ENCODE measurements around the gene SP140. TPM values are rescaled to one million over a fixed set of nuclear protein-coding genes. Genes with fewer than 3 reads are reported as not detected.
"Not testable (repeated sequence)": the region's sequence is repeated elsewhere in the genome, so short reads cannot be mapped to it uniquely, and the experiment has no call there.

Gene SP140
- total and polyA plus RNA-seq, 10 donors = 51.3 to 110 (median 71.4) TPM

DNA sequence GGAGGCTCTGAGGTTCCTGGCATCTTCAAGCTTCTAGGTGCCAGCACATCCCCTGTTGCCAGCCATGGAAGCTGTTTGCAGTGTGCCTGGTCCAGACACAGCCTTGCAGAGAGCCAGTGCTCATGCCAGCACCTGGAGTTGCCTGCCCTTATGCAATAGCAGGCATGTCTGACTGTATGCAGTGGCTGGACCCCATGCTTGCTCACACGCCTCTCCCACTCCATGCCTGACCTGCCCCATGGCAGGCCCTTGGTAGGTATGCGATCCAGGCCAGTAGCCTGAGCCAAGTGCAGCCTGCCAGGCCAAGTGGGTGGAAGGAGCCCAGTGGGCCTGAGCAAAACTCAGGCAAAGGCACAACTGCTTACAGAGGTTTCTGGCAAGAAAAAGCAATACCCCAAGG is 81.9 kb downstream of the SP140 start:
- intact Hi-C loops (cut with DNase I; ENCODE audit: low total_unique reads) = no loop called here
- WGBS, 5 donors = 85 to 97% (median 95%) methylated on average over 2 of the region's 2 CpGs
- Histone ChIP-seq H3K9me3 (peaks cover 0 to 16% (median 9%) of the 10 kb centered on the region in 8 donors), H3K27ac (no peak overlapping the region), H3K4me3 (no peak overlapping the region), H3K4me1 (no peaks in the 10 kb centered on the region), H3K36me3 (peaks cover 0 to 62% (median 10%) of the 10 kb centered on the region in 6 donors), H3K27me3 (replicated peaks in 1 of 7) (no peaks in the 10 kb centered on the region)
- peak in 1 of 3 donors; percentile 12 for TF ChIP-seq POLR2AphosphoS5 (IDR thresholded peaks at IDR 0.05)
- no peak for TF ChIP-seq POLR2A (IDR thresholded peaks at IDR 0.05)
- DNase-seq = peak; percentile 63

GRCh38 chr2:230308402-230309000 is 83.0 kb downstream of the SP140 start:
- Histone ChIP-seq H3K27ac (no peak overlapping the region), H3K9me3 (peaks cover 0 to 10% (median 3%) of the 10 kb centered on the region in 8 donors), H3K36me3 (peaks cover 0 to 72% (median 13%) of the 10 kb centered on the region in 6 donors), H3K4me1 (no peaks in the 10 kb centered on the region), H3K27me3 (replicated peaks in 1 of 7) (no peaks in the 10 kb centered on the region), H3K4me3 (no peak overlapping the region)
- WGBS, 5 donors = 91 to 97% (median 93%) methylated on average over 12 of the region's 12 CpGs
- no peak for TF ChIP-seq POLR2A (IDR thresholded peaks at IDR 0.05)
- TF ChIP-seq, protein P1, sequence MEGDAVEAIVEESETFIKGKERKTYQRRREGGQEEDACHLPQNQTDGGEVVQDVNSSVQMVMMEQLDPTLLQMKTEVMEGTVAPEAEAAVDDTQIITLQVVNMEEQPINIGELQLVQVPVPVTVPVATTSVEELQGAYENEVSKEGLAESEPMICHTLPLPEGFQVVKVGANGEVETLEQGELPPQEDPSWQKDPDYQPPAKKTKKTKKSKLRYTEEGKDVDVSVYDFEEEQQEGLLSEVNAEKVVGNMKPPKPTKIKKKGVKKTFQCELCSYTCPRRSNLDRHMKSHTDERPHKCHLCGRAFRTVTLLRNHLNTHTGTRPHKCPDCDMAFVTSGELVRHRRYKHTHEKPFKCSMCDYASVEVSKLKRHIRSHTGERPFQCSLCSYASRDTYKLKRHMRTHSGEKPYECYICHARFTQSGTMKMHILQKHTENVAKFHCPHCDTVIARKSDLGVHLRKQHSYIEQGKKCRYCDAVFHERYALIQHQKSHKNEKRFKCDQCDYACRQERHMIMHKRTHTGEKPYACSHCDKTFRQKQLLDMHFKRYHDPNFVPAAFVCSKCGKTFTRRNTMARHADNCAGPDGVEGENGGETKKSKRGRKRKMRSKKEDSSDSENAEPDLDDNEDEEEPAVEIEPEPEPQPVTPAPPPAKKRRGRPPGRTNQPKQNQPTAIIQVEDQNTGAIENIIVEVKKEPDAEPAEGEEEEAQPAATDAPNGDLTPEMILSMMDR (IDR thresholded peaks at IDR 0.05 in 8 of 11, conservative IDR thresholded peaks at IDR 0.05 in 3 of 11) = no peak
- peak in 1 of 3 donors; percentile 25 for TF ChIP-seq POLR2AphosphoS5 (IDR thresholded peaks at IDR 0.05)
- intact Hi-C loops (cut with DNase I; ENCODE audit: low total_unique reads) = no loop called here
- no peak for DNase-seq

DNA sequence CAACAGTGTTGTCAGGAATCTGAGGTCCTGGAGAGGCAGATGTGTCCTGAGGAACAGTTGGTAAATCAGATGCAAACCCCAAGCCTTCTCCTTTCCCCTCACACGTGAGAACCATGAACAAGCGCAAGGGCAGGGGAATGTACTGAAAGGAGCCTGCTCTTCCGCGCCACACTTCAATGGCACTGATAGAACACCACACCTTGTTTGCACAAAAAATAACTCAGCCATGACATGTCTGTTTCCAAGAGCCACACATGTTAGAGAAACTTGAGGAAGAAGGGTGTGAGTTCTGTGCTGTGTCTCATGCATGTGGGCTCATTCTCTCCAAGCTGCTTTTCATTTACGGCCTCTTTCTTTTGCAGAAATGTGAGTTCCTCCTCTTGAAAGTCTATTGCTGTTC is 85.3 kb downstream of the SP140 start:
- H3K9me3 ChIP-seq; H3K27me3 ChIP-seq (replicated peaks in 1 of 7); H3K4me1 ChIP-seq; H3K27ac ChIP-seq; DNase-seq; intact Hi-C loops (cut with DNase I; ENCODE audit: low total_unique reads); H3K4me3 ChIP-seq: not testable (repeated sequence)
- WGBS, 5 donors = 90 to 100% (median 93%) methylated on average over 1 of the region's 5 CpGs
- peaks cover 0 to 77% (median 14%) of the 10 kb centered on the region in 6 donors for H3K36me3 ChIP-seq

GRCh38 chr2:230311634-230312033 is 86.1 kb downstream of the SP140 start:
- H3K4me1 ChIP-seq; H3K27me3 ChIP-seq (replicated peaks in 1 of 7); H3K9me3 ChIP-seq; H3K4me3 ChIP-seq; DNase-seq; H3K27ac ChIP-seq; intact Hi-C loops (cut with DNase I; ENCODE audit: low total_unique reads): not testable (repeated sequence)
- WGBS, 5 donors = 56 to 92% (median 89%) methylated on average over 1 of the region's 1 CpG
- peaks cover 0 to 69% (median 8%) of the 10 kb centered on the region in 6 donors for H3K36me3 ChIP-seq

GRCh38 chr2:230312638-230313037 is 87.1 kb downstream of the SP140 start:
- Histone ChIP-seq H3K4me1 (peaks cover 0 to 9% (median 4%) of the 10 kb centered on the region in 6 donors), H3K36me3 (peaks cover 0 to 59% (median 7%) of the 10 kb centered on the region in 6 donors), H3K27ac (no peak overlapping the region), H3K9me3 (no peaks in the 10 kb centered on the region), H3K4me3 (no peak overlapping the region), H3K27me3 (replicated peaks in 1 of 7) (no peaks in the 10 kb centered on the region)
- no peak for DNase-seq
- intact Hi-C loops (cut with DNase I; ENCODE audit: low total_unique reads) = no loop called here
- TF ChIP-seq POLR2A (IDR thresholded peaks at IDR 0.05) (no peak), POLR2AphosphoS5 (IDR thresholded peaks at IDR 0.05) (no peak)
- TF ChIP-seq, protein P1 (IDR thresholded peaks at IDR 0.05 in 8 of 11, conservative IDR thresholded peaks at IDR 0.05 in 3 of 11) = no peak
- 88 to 100% (median 93%) methylated on average over 2 of the region's 2 CpGs for WGBS, 5 donors

Data from spleen (tissue), 11 donors.